CD4-positive, alpha-beta T cell (primary cell): ENCODE data around the gene ADGRL3. TPM values are rescaled to one million over a fixed set of nuclear protein-coding genes. Genes with fewer than 3 reads are reported as not detected.

Source experiments
- ATAC-seq: fragments of 200-7000 bp; cut with Tn5 transposase; one replicate; pipeline ENCODE4 v1.10.0; 2022; ENCODE audit warnings: mild to moderate bottlenecking; ENCODE audit not compliant: poor library complexity
- CTCF ChIA-PET: fragments of 350-600 bp; sonication (Branson Sonifier 250); formaldehyde crosslinking; loops from one replicate; lab custom pipeline; 2021; ENCODE audit warnings: antibody characterized with exemption, inconsistent platforms; lab: Charles Lee
- POLR2A ChIA-PET: fragments of 350-600 bp; sonication (Branson Sonifier 250); formaldehyde crosslinking; loops from one replicate; lab custom pipeline; 2021; ENCODE audit warnings: antibody characterized with exemption, inconsistent platforms; lab: Charles Lee
- DNase-seq, 14 experiments: peaks; one replicate each; pipeline ENCODE4 v3.0.0-alpha.2; 2013 to 2020; ENCODE audit warnings: mixed read lengths in 2 of 14
- H3K27ac ChIP-seq, 2 donors: one replicate each; pipeline versions ENCODE4 v1.5.1 to v1.7.0; 2013; ENCODE audit warnings: low read length in 2 of 2, low read depth in 1 of 2, mild to moderate bottlenecking in 1 of 2
- H3K27me3 ChIP-seq, 2 experiments: 1 replicate in 1 of 2; 2 replicates in 1 of 2; pipeline versions ENCODE4 v1.6.1 to v1.7.0; 2013; ENCODE audit warnings: low read length in 2 of 2, control low read depth in 1 of 2, mild to moderate bottlenecking in 1 of 2, moderate library complexity in 1 of 2; ENCODE audit not compliant: insufficient read depth in 2 of 2, control insufficient read depth in 1 of 2
- H3K36me3 ChIP-seq: one replicate; pipeline ENCODE4 v1.6.1; 2013; ENCODE audit warnings: low read length, control low read depth; ENCODE audit not compliant: insufficient read depth
- H3K4me1 ChIP-seq: one replicate; pipeline ENCODE4 v1.6.1; 2013; ENCODE audit warnings: low read length, control low read depth; ENCODE audit not compliant: insufficient read depth
- H3K4me3 ChIP-seq: one replicate; pipeline ENCODE4 v1.5.1; 2013; ENCODE audit warnings: mild to moderate bottlenecking, low read length, moderate library complexity
- H3K9me3 ChIP-seq, 2 experiments: 1 replicate in 1 of 2; 2 replicates in 1 of 2; pipeline versions ENCODE4 v1.6.1 to v1.7.0; 2013; ENCODE audit warnings: low read length in 2 of 2, mild to moderate bottlenecking in 2 of 2, control low read depth in 1 of 2, moderate library complexity in 1 of 2; ENCODE audit not compliant: control insufficient read depth in 1 of 2, insufficient read depth in 1 of 2
- H3K27ac Mint-ChIP-seq: one replicate; pipeline ENCODE4 v1.8.0; 2020; ENCODE audit warnings: mixed read lengths
- H3K27me3 Mint-ChIP-seq: one replicate; pipeline ENCODE4 v1.8.0; 2021; ENCODE audit warnings: mixed read lengths
- H3K36me3 Mint-ChIP-seq: one replicate; pipeline ENCODE4 v1.8.0; 2021; ENCODE audit warnings: low read depth, mixed read lengths
- H3K4me1 Mint-ChIP-seq: one replicate; pipeline ENCODE4 v1.8.0; 2021; ENCODE audit warnings: low read depth, mixed read lengths
- H3K4me3 Mint-ChIP-seq: one replicate; pipeline ENCODE4 v1.8.0; 2020; ENCODE audit warnings: mild to moderate bottlenecking, mixed read lengths
- H3K9me3 Mint-ChIP-seq: one replicate; pipeline ENCODE4 v1.8.0; 2020; ENCODE audit warnings: mixed read lengths
- CTCF ChIP-seq: fragments of 200-600 bp; IDR thresholded peaks from one replicate; pipeline ENCODE4 v1.8.0; 2022; ENCODE audit warnings: antibody characterized with exemption, mild to moderate bottlenecking
- intact Hi-C, 2 experiments: fragments of 100-400 bp; cut with DNase I in 1 of 2; cut with micrococcal nuclease in 1 of 2; formaldehyde crosslinking; loops; one replicate each; pipeline versions ENCODE4 v1.15.1 to v1.9.0; 2023 to 2025; cut with DNase I, micrococcal nuclease
- total RNA-seq, 174 experiments: library from RNA in 2 of 174; stranded (reverse) in 2 of 174; gene quantifications; one replicate each; pipeline ENCODE4 v1.2.3 and lab custom pipeline; 2021 to 2026

ADGRL3 gene
- total RNA-seq, 2 experiments from 2014 or later, result not detected

GRCh38 chr4:61770456-61770855 lies 570.3 kb downstream of the ADGRL3 start:
- CTCF ChIA-PET, result no interaction called here

GRCh38 chr4:61771056-61771455 lies 570.9 kb downstream of the ADGRL3 start:
- Mint-ChIP-seq H3K27ac (no peak overlapping the region), H3K4me3 (no peak overlapping the region), H3K4me1 (no peaks in the 10 kb centered on the region), H3K27me3 (no peaks in the 10 kb centered on the region), H3K9me3 (peaks cover 4% of the 10 kb centered on the region), H3K36me3 (no peaks in the 10 kb centered on the region)
- no peak overlapping the region for H3K4me3 ChIP-seq
- H3K36me3 ChIP-seq, result no peaks in the 10 kb centered on the region
- no peak for TF ChIP-seq CTCF
- H3K27ac ChIP-seq, result no peak overlapping the region
- H3K9me3 ChIP-seq, result peaks cover 0 to 3% of the 10 kb centered on the region in 2 experiments
- ATAC-seq (no peak), DNase-seq (no peak)
- H3K4me1 ChIP-seq, result no peaks in the 10 kb centered on the region
- H3K27me3 ChIP-seq, result no peaks in the 10 kb centered on the region
- ChIA-PET CTCF (no interaction called here), POLR2A (no interaction called here)
- intact Hi-C loops, result no loop called here

More at GRCh38 chr4:61770456-61770855, 570.3 kb downstream of the ADGRL3 start:
- Mint-ChIP-seq H3K4me1 (no peaks in the 10 kb centered on the region), H3K9me3 (peaks cover 8% of the 10 kb centered on the region), H3K27ac (no peak overlapping the region), H3K36me3 (no peaks in the 10 kb centered on the region), H3K4me3 (no peak overlapping the region), H3K27me3 (no peaks in the 10 kb centered on the region)
- no peaks in the 10 kb centered on the region for H3K9me3 ChIP-seq
- TF ChIP-seq CTCF, result no peak
- no peak for ATAC-seq
- H3K36me3 ChIP-seq, result no peaks in the 10 kb centered on the region
- no peak for DNase-seq
- no peaks in the 10 kb centered on the region for H3K27me3 ChIP-seq
- intact Hi-C loops, result no loop called here
- H3K27ac ChIP-seq, result no peak overlapping the region
- POLR2A ChIA-PET, result no interaction called here
- H3K4me3 ChIP-seq, result no peak overlapping the region
- H3K4me1 ChIP-seq, result no peaks in the 10 kb centered on the region

- no peak overlapping the region for H3K27ac Mint-ChIP-seq
These were observed 572.0 kb downstream of the ADGRL3 start for GRCh38 chr4:61772126-61772525.

More at GRCh38 chr4:61772126-61772525, 572.0 kb downstream of the ADGRL3 start:
- DNase-seq (no peak), ATAC-seq (no peak)
- Mint-ChIP-seq H3K9me3 (peaks cover 4% of the 10 kb centered on the region), H3K4me1 (no peaks in the 10 kb centered on the region), H3K36me3 (no peaks in the 10 kb centered on the region), H3K27me3 (no peaks in the 10 kb centered on the region), H3K4me3 (no peak overlapping the region)
- ChIA-PET POLR2A (no interaction called here), CTCF (no interaction called here)
- Histone ChIP-seq H3K27me3 (no peaks in the 10 kb centered on the region), H3K27ac (no peak overlapping the region), H3K9me3 (peaks cover 0 to 7% of the 10 kb centered on the region in 2 experiments), H3K36me3 (no peaks in the 10 kb centered on the region), H3K4me3 (no peak overlapping the region), H3K4me1 (no peaks in the 10 kb centered on the region)
- intact Hi-C loops, result no loop called here
- no peak for TF ChIP-seq CTCF
